Gastrocnemius medialis (tissue), 4 donors: ENCODE data around the gene COX4I1.

Experiments
- CTCF ChIP-seq, 5 experiments: fragments of 450-650 bp in 3 of 5; fragments of 200-600 bp in 2 of 5; sonication (generic) in 2 of 5; IDR thresholded peaks in 4 of 5; conservative IDR thresholded peaks in 1 of 5; 1 replicate in 4 of 5; 2 replicates in 1 of 5; pipeline ENCODE4 v1.5.1; 2016 to 2019; ENCODE audit warnings: antibody characterized with exemption in 5 of 5, mild to moderate bottlenecking in 3 of 5, moderate library complexity in 3 of 5
- POLR2A ChIP-seq, 2 donors: fragments of 450-650 bp; IDR thresholded peaks; one replicate each; pipeline ENCODE4 v1.6.1; 2017; ENCODE audit warnings: antibody characterized with exemption in 2 of 2, mild to moderate bottlenecking in 2 of 2, moderate library complexity in 2 of 2

- TF ChIP-seq CTCF (IDR thresholded peaks at IDR 0.05 in 4 of 5, conservative IDR thresholded peaks at IDR 0.05 in 1 of 5), result no peak
- no peak for TF ChIP-seq POLR2A (IDR thresholded peaks at IDR 0.05)
Observed at GRCh38 chr16:85848986-85849385, 49.5 kb downstream of the COX4I1 start.
